ENCODE measurements around the gene SPATS1.

Gene SPATS1
- long read RNA-seq, donor 1 = 0 reads
- long read RNA-seq, donor 2 = 0 reads
- long read RNA-seq, donor 3 = 0 reads
- long read RNA-seq, donor 4 = 0 reads
- long read RNA-seq, donor 5 = 0 reads
- long read RNA-seq, donor 6 = 0 reads
- long read RNA-seq, donor 7 = 0 reads
- long read RNA-seq, donor 8 = 0 reads

DNA sequence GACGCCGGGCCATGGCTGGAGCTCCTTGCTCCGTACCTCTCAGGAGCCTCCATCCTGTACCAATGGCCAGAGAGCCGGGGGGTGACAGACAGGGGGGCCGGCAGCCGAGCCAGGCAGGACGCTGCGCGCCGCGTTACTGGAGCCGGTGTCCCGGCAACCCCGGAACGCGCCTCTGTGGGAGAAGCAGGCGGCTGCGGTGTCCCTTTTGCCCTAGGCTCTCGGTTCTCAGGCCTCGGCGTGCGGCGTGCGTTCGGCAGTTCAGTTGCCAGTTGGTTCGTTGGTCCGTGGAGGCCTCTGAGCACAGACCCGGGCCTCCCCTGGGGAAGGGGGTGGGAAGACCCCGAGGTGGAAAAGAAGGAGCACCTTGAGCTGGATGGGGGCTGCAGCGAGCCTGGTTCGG, at the start of gene SPATS1:
SPATS1 (plus strand) TSS at position 162 of the 400 bp plus-strand sequence. CDS start 446 bp downstream, outside the sequence.
- peak; percentile 60 for DNase-seq

DNA sequence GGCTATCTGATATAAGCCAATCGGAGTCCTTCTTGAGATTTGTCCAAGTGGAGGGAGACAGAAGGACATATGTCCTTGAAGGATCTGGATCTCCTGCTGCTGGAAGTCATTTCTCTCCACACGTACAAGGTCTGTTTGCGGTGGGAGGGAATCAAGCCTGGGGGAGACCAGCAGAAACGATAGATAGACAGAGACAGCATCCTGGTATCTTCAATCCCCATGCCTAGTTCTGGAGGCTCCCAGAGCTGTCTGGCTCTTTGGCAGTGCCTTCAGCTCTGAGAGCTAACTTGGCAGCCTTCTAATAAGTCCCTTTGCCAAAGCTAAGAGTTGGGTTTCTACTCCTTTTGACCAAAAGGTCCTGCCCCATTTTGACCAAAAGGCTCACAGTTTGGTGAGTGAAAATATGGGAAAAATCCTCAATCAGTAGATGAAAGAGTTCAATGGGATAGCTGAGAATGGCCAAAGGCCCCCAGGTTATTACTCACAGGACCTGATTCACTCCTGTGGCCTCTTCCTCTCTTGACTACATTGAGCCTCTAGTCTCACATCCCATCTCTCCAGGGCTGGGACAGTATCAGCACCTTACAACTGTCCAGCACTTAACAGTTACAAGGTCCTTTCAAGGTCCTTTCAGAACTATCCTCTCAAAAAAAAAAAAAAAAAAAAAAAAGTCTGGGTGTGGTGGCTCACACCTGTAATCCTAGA, 49.6 kb upstream of the SPATS1 start:
- no peak for DNase-seq

DNA sequence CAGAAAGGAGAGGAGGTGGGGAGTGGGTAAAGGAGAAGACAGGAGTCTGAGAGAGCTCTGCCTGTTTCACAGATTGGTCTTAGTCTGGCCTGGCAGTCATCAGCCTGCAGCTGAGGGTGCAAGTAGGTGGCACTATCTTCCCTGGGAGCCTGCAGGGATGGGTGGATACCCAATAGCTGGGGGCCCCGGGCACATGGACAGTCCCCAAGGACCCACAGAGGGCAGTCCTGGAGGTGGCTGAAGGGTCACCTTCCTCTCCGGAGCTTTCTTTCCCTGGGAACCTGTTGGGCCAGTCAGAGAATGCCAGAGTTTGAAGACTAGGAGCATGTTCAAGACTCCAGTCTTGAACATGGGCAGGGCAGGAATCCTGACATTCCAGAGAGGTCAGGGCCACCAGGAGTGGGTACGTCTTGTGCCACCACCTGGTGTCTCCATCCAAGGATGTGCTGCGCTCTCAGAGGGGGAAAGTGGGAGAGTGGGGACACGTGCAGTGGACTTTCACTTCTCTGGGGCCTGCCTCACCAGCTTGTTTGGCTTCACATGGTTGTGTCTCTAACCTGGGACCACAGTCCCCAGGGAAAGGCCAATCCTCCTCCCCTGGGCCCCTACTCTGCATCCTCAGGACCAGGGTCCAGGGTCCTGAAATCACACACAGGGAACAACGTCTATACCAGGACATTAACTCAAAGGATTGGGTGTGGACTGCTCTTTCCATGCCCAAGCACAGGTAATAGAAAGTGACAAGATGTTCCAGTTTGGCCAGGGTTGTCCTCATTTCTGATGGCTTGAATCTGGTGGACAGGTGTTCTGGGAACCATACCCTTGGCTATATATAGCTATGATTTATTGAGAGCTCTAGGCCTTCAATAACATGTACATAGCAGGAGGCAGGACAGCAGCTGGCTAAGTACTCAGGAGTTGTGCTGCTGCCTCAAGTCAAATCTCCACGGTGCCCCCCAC, 47.3 kb upstream of the SPATS1 start:
- no peak for DNase-seq

GRCh38 chr6:44297063-44298038, 45.1 kb upstream of the SPATS1 start:
- DNase-seq = peak; percentile 75

DNA sequence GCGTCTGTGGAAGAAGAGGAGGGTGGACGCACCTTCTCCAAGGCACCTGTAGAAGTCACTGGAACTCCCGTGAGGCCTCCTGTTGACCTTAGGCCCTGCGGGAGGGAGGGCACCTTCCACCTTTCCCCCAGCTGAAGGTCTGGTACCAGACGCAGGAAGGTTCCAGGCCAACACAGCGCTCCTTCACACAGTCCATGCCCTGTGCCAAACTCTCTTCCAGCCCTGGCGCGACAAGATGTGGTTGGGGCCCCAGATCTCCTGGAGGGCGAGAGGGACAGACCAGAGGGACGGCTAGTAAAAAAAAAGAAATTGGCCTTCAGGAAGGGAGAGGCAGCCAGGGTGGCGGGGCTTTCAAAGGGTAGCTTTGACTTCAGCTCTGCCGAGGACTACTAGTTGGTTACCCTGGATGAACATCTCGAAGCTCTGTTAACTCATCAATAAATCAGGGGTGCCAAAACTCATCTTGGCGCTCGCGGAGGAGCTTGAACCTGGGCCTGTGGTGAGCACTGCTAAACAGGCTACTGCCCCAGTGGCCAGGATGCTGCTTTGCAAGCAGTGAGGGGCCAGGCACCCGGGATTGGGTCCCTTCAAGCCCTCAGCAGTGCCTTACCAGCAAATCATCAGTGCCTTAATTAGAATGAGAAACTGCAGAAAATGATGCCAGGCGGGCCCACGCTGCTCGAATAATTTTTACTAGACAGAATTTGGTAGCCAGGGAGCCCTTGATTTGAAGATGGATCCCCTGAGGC, 44.2 kb upstream of the SPATS1 start:
- DNase-seq = no peak

DNA sequence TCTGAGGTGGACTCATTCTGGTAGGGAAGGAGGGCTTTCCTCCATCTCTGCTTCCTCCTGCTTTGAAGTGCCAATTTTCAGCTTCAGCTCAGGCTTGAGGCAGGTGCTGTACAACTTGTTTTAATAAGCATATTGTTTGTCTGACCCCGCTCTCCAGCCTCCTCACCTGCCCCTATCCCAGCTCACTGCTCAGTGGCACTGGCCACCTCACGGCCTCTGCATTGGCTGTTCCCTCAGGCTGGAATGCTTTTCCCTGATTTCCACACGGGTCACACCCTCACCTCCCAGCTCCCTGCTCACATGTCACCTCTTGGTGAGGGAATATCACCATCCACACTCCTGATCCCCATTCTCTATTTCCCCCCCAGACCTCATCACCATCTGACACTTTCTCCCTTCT, 43.6 kb upstream of the SPATS1 start:
- DNase-seq = no peak

GRCh38 chr6:44300292-44300823, 42.1 kb upstream of the SPATS1 start:
- no peak for DNase-seq

- DNase-seq = no peak
These were observed 41.3 kb upstream of the SPATS1 start for GRCh38 chr6:44301106-44301505.

GRCh38 chr6:44301782-44302564, 40.5 kb upstream of the SPATS1 start:
- DNase-seq = no peak

DNA sequence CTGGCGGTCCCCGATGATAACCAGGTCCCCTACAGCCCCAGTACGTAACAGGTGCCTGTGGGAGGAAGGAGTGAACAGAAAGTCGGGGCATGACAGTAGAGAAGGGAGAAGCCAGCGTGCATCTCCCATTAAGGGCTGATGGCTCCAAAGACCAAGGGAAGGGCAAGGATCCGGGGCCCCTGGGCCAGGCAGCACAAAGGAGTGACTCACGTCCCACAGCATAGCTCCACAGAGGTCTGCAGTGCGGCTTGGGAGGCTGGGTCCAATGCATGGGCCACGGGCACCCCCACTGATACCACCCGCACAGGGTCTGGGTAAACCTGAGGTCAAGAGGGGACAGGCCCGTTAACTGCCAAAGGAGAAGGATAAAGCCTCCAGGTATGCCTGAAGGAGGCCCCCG, 39.6 kb upstream of the SPATS1 start:
- DNase-seq = no peak

DNA sequence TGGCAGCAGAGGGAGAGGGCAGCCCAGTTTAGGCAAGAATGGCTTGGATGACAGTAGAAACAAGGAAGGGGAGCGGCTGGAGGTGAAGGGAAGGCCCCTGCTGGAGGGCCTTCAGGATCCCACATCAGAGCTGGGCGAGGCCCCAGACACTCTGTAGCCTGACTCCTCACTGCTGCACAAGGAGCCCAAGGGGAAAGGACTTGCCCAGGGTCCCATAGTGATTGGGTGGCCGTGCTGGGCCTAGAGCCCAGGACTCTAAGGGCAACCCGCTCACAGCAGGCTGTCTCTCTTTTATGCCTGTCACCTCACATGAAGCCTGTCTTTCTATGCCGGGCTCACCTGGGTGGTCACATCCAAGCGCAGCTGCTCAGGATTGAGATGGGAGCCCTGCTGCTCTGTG, 38.6 kb upstream of the SPATS1 start:
- DNase-seq = no peak

DNA sequence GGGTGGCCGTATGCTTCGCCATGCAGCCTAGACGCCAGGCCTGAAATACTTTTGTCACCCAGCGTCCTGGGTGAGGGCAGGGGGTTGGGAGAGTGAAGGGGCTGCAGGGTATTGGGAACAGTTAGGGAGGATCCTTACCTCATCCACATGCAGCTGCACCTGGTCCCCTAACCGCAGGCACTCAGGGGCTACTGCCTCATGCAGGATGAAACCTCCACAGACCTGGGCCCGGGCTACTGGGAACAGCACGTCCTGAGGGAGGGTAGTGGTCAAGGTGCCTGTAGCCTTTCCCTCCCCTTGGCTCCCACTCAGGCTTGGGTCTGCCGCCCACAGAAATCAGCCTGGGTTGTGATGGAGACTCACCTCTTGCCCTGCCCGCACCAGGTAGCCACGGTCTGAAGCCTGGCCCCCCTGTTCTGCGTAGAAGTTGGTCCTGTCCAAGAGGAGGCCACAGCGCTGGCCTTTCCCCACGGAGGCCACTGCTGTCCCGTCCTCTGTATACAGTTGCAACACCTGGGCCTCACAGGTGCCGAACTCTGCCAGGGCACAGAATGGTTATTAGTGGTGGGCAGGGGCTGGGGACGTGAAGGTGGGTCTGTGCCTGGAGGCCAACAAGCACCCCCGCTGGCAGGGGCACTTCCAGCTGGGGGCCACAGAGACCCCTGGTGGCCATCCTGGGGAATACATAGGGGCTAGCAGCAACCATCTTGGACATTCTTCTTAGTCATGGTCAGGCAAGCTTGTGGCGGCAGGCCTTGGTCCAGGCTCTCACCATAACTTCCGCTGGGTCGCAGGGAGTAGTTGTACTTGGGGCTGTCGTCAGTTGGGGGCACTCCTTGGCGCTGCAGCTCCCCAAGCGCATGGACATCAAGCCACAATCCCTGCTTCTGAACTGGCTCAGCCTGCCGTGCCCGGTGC, 37.9 kb upstream of the SPATS1 start:
- no peak for DNase-seq

DNA sequence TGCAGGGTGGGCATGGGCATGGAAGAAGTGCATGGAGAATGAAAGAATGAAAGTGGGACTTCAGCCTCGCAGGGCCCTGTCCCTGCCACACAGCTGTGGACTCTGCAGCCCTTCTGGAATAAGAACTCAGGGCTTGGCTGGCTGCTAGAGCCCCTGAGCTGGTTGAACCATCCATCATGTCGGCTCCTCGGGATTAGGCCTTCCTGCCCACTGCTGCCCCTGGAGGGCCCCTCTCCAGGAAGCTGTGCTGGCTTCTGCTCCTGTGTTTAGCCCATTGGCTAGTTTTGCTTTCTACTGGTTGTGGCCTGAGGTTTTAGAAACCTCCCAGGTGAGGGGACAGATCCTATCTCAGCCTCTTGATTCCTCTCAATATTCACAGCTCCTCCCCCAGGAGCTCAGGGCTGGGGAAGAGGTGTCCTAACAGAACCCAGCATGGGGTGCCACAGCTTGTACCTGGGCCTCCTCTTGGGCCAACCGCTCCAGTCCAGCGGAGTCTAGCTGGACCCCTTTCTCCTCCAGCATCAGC, 37.2 kb upstream of the SPATS1 start:
- no peak for DNase-seq

- DNase-seq = no peak
These were observed 35.7 kb upstream of the SPATS1 start for GRCh38 chr6:44306710-44307109.

DNA sequence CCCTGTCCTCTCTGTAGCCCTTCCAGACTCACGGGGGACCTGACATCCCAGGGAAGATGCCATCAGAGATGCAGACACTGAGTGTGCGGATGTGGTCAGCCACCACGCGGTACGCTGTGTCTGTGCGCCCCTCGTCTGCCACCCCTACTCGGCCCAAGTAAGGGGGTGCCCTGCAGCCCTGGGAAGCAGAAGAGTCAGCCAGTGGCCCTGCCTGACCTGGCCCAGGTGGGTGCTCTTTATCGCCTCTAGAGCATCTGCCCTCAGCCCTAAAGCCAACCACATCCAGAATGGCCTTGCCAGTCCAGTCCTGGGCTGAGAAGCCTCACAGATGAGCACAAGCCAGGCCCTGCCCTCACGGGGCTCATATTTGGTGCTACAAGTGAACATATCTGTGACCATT, 35.2 kb upstream of the SPATS1 start:
- no peak for DNase-seq

GRCh38 chr6:44309092-44309491, 33.4 kb upstream of the SPATS1 start:
- DNase-seq = no peak

DNA sequence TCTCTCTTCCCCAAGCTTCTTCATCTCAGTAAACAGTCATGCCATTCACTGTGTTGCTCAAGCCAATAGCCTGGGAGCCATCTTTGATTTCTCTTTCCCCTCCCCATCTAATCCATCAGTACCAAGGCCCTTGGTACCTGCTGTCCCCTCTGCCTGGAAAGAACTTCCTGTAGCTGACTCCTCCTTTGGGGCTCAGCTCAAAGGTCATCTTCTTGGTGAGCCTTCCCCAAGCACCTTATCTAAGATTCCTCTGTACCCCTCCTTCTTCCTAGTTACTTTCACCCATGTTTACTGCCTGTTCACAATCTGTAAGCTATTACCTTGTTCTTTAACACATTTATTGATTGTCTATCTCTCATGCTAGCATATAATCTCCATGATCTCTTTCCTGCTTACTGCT, 32.8 kb upstream of the SPATS1 start:
- no peak for DNase-seq

GRCh38 chr6:44310241-44310640, 32.2 kb upstream of the SPATS1 start:
- no peak for DNase-seq

GRCh38 chr6:44311304-44311703, 31.1 kb upstream of the SPATS1 start:
- DNase-seq = no peak

Measured in right kidney (tissue), 9 donors.